Smooth muscle cell (in vitro differentiated cells): ENCODE results near the gene PAPPA. TPM values are rescaled to one million over a fixed set of nuclear protein-coding genes. Genes with fewer than 3 reads are reported as not detected.

Source experiments
- DNase-seq: peaks from one replicate; lab custom pipeline; 2025; ENCODE audit not compliant: unreplicated experiment; lab: John Stamatoyannopoulos, UW
- H2AFZ ChIP-seq: fragments of 200-600 bp; sonication (generic); 2 replicates; pipeline ENCODE4 v1.6.0; 2016; ENCODE audit warnings: antibody characterized with exemption, low read depth, mild to moderate bottlenecking
- H3F3A ChIP-seq: fragments of 200-600 bp; sonication (generic); 2 replicates; pipeline ENCODE4 v1.6.0; 2017; ENCODE audit warnings: antibody characterized with exemption, low read depth
- H3K27ac ChIP-seq: fragments of 200-600 bp; sonication (generic); 2 replicates; pipeline ENCODE4 v1.5.1; 2016; ENCODE audit warnings: low read depth, mild to moderate bottlenecking
- H3K27me3 ChIP-seq: fragments of 200-600 bp; sonication (generic); 2 replicates; pipeline ENCODE4 v1.6.1; 2016; ENCODE audit warnings: low read depth, mild to moderate bottlenecking
- H3K36me3 ChIP-seq: fragments of 200-600 bp; sonication (generic); 2 replicates; pipeline ENCODE4 v1.5.1; 2016; ENCODE audit warnings: low read depth
- H3K4me1 ChIP-seq: fragments of 200-600 bp; sonication (generic); 2 replicates; pipeline ENCODE4 v1.5.1; 2016; ENCODE audit warnings: low read depth
- H3K4me2 ChIP-seq: fragments of 200-600 bp; sonication (generic); 2 replicates; pipeline ENCODE4 v1.6.0; 2016; ENCODE audit warnings: mild to moderate bottlenecking
- H3K4me3 ChIP-seq: fragments of 200-600 bp; sonication (generic); 2 replicates; pipeline ENCODE4 v1.5.1; 2016; ENCODE audit warnings: mild to moderate bottlenecking
- H3K79me2 ChIP-seq: fragments of 200-600 bp; sonication (generic); 2 replicates; pipeline ENCODE4 v1.6.0; 2016; ENCODE audit warnings: low read depth, mild to moderate bottlenecking
- H3K9ac ChIP-seq: fragments of 200-600 bp; sonication (generic); 2 replicates; pipeline ENCODE4 v1.6.0; 2016; ENCODE audit warnings: low read depth
- H3K9me3 ChIP-seq: fragments of 200-600 bp; sonication (generic); replicated peaks from 2 replicates; pipeline ENCODE4 v1.5.1; 2016; ENCODE audit warnings: low read depth
- H4K20me1 ChIP-seq: fragments of 200-600 bp; sonication (generic); 2 replicates; pipeline ENCODE4 v1.6.0; 2016; ENCODE audit warnings: low read depth
- WGBS: methylation state at CpG from one replicate; pipeline ENCODE4 v1.1.7; 2016; ENCODE audit warnings: low lambda C conversion rate; 5-methylcytosine and 5-hydroxymethylcytosine counted together
- polyA plus RNA-seq: library from polyadenylated mRNA; unstranded; fragments of >200 nt; fragmentation: Nextera tagmentation; extraction: Ambion mirVana; gene quantifications from 2 replicates; pipeline ENCODE4 v1.2.1, GENCODE V29; 2016
- total RNA-seq: library from RNA; depleted of rRNA; stranded (reverse); fragments of >200 nt; gene quantifications from 2 replicates; pipeline ENCODE4 v1.2.3, GENCODE V29; 2014
- TF ChIP-seq, protein P1 (sequence below): fragments of 200-600 bp; sonication (generic); IDR thresholded peaks from 2 replicates; pipeline ENCODE4 v1.5.1; 2017; ENCODE audit warnings: borderline replicate concordance, mild to moderate bottlenecking, antibody characterized with exemption; ENCODE audit not compliant: insufficient read depth, poor library complexity, severe bottlenecking

The PAPPA gene
- total and polyA plus RNA-seq, 2 experiments from 2014 or later, result 27.7 to 114 TPM

DNA sequence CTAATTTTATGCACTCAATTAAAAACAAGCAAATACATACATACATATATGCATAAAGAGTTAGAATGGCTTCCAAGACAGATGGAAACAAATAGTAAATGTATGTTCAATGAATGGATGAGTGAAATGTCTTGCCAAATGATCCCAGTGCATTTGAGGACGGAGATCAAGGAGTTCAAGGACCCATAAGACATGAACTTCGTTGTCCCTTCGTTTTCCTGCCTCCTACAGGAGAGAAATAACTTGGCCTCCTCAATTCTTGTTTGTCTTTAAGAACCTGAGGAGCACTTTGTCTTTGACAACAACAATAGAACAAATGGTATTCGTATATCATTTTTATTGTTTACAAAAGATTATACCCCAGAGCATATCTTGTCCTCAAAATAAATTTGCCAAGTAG lies 2.4 kb upstream of the PAPPA start:
- no peak for DNase-seq
- no peak overlapping the region for H3K4me3 ChIP-seq

GRCh38 chr9:116151966-116152381 lies 1.6 kb upstream of the PAPPA start:
- no peaks in the 10 kb centered on the region for H3K9me3 ChIP-seq
- peaks cover 24% of the 10 kb centered on the region for H3K4me1 ChIP-seq
- no peak overlapping the region for H2AFZ ChIP-seq
- TF ChIP-seq, protein P1, sequence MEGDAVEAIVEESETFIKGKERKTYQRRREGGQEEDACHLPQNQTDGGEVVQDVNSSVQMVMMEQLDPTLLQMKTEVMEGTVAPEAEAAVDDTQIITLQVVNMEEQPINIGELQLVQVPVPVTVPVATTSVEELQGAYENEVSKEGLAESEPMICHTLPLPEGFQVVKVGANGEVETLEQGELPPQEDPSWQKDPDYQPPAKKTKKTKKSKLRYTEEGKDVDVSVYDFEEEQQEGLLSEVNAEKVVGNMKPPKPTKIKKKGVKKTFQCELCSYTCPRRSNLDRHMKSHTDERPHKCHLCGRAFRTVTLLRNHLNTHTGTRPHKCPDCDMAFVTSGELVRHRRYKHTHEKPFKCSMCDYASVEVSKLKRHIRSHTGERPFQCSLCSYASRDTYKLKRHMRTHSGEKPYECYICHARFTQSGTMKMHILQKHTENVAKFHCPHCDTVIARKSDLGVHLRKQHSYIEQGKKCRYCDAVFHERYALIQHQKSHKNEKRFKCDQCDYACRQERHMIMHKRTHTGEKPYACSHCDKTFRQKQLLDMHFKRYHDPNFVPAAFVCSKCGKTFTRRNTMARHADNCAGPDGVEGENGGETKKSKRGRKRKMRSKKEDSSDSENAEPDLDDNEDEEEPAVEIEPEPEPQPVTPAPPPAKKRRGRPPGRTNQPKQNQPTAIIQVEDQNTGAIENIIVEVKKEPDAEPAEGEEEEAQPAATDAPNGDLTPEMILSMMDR, result no peak
- H3K79me2 ChIP-seq, result peaks cover 22% of the 10 kb centered on the region
- WGBS, result 7% methylated on average over 6 of the region's 6 CpGs
- no peak for DNase-seq
- H3K9ac ChIP-seq, result peak overlapping the region; percentile 82
- H3K4me3 ChIP-seq, result peak overlapping the region; percentile 78
- H4K20me1 ChIP-seq, result no peaks in the 10 kb centered on the region
- H3K27me3 ChIP-seq, result no peaks in the 10 kb centered on the region
- peak overlapping the region; percentile 98 for H3K27ac ChIP-seq
- H3K4me2 ChIP-seq, result peak overlapping the region; percentile 93
- H3K36me3 ChIP-seq, result no peaks in the 10 kb centered on the region
- peaks cover 17% of the 10 kb centered on the region for H3F3A ChIP-seq

More for the DNA sequence above, 2.4 kb upstream of the PAPPA start:
- no peaks in the 10 kb centered on the region for H3K9me3 ChIP-seq
- H4K20me1 ChIP-seq, result no peaks in the 10 kb centered on the region
- 86% methylated on average over 4 of the region's 4 CpGs for WGBS
- no peaks in the 10 kb centered on the region for H3K27me3 ChIP-seq
- H3K4me1 ChIP-seq, result peaks cover 17% of the 10 kb centered on the region
- TF ChIP-seq, protein P1, result no peak
- H3F3A ChIP-seq, result peaks cover 17% of the 10 kb centered on the region
- no peaks in the 10 kb centered on the region for H3K36me3 ChIP-seq
- peak overlapping the region; percentile 98 for H3K27ac ChIP-seq
- no peak overlapping the region for H2AFZ ChIP-seq
- peaks cover 19% of the 10 kb centered on the region for H3K79me2 ChIP-seq
- peak overlapping the region; percentile 93 for H3K4me2 ChIP-seq
- H3K9ac ChIP-seq, result peak overlapping the region; percentile 36

GRCh38 chr9:116152390-116152789 lies 1.2 kb upstream of the PAPPA start:
- Histone ChIP-seq H3K36me3 (no peaks in the 10 kb centered on the region), H3K9me3 (no peaks in the 10 kb centered on the region), H3K27me3 (no peaks in the 10 kb centered on the region), H3K27ac (peak overlapping the region; percentile 98), H3K9ac (peak overlapping the region; percentile 82), H3K4me1 (peaks cover 28% of the 10 kb centered on the region), H2AFZ (no peak overlapping the region), H3K4me2 (peak overlapping the region; percentile 93), H3K4me3 (peak overlapping the region; percentile 78), H3F3A (peaks cover 17% of the 10 kb centered on the region), H3K79me2 (peaks cover 23% of the 10 kb centered on the region), H4K20me1 (no peaks in the 10 kb centered on the region)
- TF ChIP-seq, protein P1, result peak; percentile 48
- WGBS, result 17% methylated on average over 2 of the region's 2 CpGs
- DNase-seq, result no peak

GRCh38 chr9:116152941-116153764 lies 438 bp upstream of the PAPPA start:
- Histone ChIP-seq H3K79me2 (peaks cover 30% of the 10 kb centered on the region), H3K27ac (peak overlapping the region; percentile 98), H4K20me1 (peaks cover 2% of the 10 kb centered on the region), H3K27me3 (no peaks in the 10 kb centered on the region), H2AFZ (no peak overlapping the region), H3K4me3 (peak overlapping the region; percentile 78), H3K4me1 (peaks cover 31% of the 10 kb centered on the region), H3F3A (peaks cover 17% of the 10 kb centered on the region), H3K4me2 (peak overlapping the region; percentile 93), H3K36me3 (no peaks in the 10 kb centered on the region), H3K9me3 (no peaks in the 10 kb centered on the region), H3K9ac (peak overlapping the region; percentile 82)
- 14% methylated on average over 9 of the region's 9 CpGs for WGBS
- TF ChIP-seq, protein P1, result no peak
- no peak for DNase-seq
